HepG2 (cell line): ENCODE measurements around the gene DLST.

Source experiments
- IRF2 ChIP-seq: IDR thresholded peaks from 2 replicates; pipeline ENCODE4 v1.6.1; 2018; ENCODE audit warnings: missing genetic modification reagents, missing compliant biosample characterization
- POLR2AphosphoS5 ChIP-seq: IDR thresholded peaks from 2 replicates; pipeline ENCODE4 v1.6.1; 2012; ENCODE audit warnings: low read depth, low read length
- SMAD1 ChIP-seq: sonication (generic); formaldehyde crosslinking; IDR thresholded peaks from 2 replicates; pipeline ENCODE4 v1.4.0; 2020; ENCODE audit warnings: missing genetic modification reagents, low read depth, mild to moderate bottlenecking, borderline replicate concordance
- TAF1 ChIP-seq: sonication (generic); formaldehyde crosslinking; IDR thresholded peaks from 2 replicates; pipeline ENCODE4 v1.4.0; 2020; ENCODE audit warnings: missing genetic modification reagents
- THAP11 ChIP-seq: IDR thresholded peaks from 2 replicates; pipeline ENCODE4 v1.6.1; 2016; ENCODE audit warnings: missing biosample characterization, missing genetic modification reagents
- ZBTB38 ChIP-seq: sonication (generic); formaldehyde crosslinking; IDR thresholded peaks from 2 replicates; pipeline ENCODE4 v1.5.1; 2020; ENCODE audit warnings: mild to moderate bottlenecking, missing genetic modification reagents
- ZFP36 ChIP-seq: fragments of 150-350 bp; IDR thresholded peaks from 2 replicates; pipeline ENCODE4 v1.6.1; 2018; ENCODE audit warnings: borderline replicate concordance, low read length, low read depth; ENCODE audit not compliant: partially characterized antibody
- ZNF253 ChIP-seq: sonication (generic); formaldehyde crosslinking; IDR thresholded peaks from 2 replicates; pipeline ENCODE4 v1.8.0; 2022; ENCODE audit warnings: mild to moderate bottlenecking, missing genetic modification reagents, borderline replicate concordance
- ZNF274 ChIP-seq: sonication (generic); formaldehyde crosslinking; IDR thresholded peaks from 2 replicates; pipeline ENCODE4 v1.5.1; 2020; ENCODE audit warnings: mild to moderate bottlenecking, missing genetic modification reagents
- ZNF713 ChIP-seq: sonication (generic); formaldehyde crosslinking; IDR thresholded peaks from 2 replicates; pipeline ENCODE4 v1.4.0; 2020; ENCODE audit warnings: mild to moderate bottlenecking, missing genetic modification reagents
- TF ChIP-seq, protein P1 (sequence below): sonication (generic); formaldehyde crosslinking; IDR thresholded peaks from 2 replicates; pipeline ENCODE4 v1.5.0; 2020; ENCODE audit warnings: mild to moderate bottlenecking, missing genetic modification reagents, moderate library complexity

- TF ChIP-seq ZFP36 (no peak), ZBTB38 (CRISPR knock-in tag) (no peak), POLR2AphosphoS5 (no peak), ZNF274 (no peak), ZNF253 (CRISPR knock-in tag) (no peak), IRF2 (no peak), TAF1 (CRISPR knock-in tag) (no peak), SMAD1 (CRISPR knock-in tag) (no peak), THAP11 (no peak), ZNF713 (CRISPR knock-in tag) (no peak)
- TF ChIP-seq, protein P1, sequence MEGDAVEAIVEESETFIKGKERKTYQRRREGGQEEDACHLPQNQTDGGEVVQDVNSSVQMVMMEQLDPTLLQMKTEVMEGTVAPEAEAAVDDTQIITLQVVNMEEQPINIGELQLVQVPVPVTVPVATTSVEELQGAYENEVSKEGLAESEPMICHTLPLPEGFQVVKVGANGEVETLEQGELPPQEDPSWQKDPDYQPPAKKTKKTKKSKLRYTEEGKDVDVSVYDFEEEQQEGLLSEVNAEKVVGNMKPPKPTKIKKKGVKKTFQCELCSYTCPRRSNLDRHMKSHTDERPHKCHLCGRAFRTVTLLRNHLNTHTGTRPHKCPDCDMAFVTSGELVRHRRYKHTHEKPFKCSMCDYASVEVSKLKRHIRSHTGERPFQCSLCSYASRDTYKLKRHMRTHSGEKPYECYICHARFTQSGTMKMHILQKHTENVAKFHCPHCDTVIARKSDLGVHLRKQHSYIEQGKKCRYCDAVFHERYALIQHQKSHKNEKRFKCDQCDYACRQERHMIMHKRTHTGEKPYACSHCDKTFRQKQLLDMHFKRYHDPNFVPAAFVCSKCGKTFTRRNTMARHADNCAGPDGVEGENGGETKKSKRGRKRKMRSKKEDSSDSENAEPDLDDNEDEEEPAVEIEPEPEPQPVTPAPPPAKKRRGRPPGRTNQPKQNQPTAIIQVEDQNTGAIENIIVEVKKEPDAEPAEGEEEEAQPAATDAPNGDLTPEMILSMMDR (CRISPR knock-in tag) = no peak
These were observed 11.9 kb downstream of the DLST start for GRCh38 chr14:74893614-74894091.
